GM12801 (cell line): ENCODE results near the gene KCNIP3.

Experiments used
- CTCF ChIP-seq: IDR thresholded peaks from one replicate; pipeline ENCODE4 v1.5.1; 2011; ENCODE audit warnings: control low read depth; ENCODE audit not compliant: insufficient read length; ENCODE audit errors: extremely low read depth

Gene KCNIP3

GRCh38 chr2:95282458-95282857, 14.7 kb upstream of the KCNIP3 start:
- no peak for TF ChIP-seq CTCF

- no peak for TF ChIP-seq CTCF
Measured at GRCh38 chr2:95283562-95283961, 13.6 kb upstream of the KCNIP3 start.

- TF ChIP-seq CTCF, result no peak
Measured at GRCh38 chr2:95284886-95285541, 12.1 kb upstream of the KCNIP3 start.

- TF ChIP-seq CTCF, result no peak
Measured at GRCh38 chr2:95285542-95285932, 11.6 kb upstream of the KCNIP3 start.

GRCh38 chr2:95287336-95287735, 9.8 kb upstream of the KCNIP3 start:
- TF ChIP-seq CTCF, result no peak

- no peak for TF ChIP-seq CTCF
Measured at GRCh38 chr2:95287806-95288205, 9.3 kb upstream of the KCNIP3 start.

GRCh38 chr2:95289253-95289652, 7.9 kb upstream of the KCNIP3 start:
- no peak for TF ChIP-seq CTCF
